ENCODE measurements around the gene SRSF8.

DNA sequence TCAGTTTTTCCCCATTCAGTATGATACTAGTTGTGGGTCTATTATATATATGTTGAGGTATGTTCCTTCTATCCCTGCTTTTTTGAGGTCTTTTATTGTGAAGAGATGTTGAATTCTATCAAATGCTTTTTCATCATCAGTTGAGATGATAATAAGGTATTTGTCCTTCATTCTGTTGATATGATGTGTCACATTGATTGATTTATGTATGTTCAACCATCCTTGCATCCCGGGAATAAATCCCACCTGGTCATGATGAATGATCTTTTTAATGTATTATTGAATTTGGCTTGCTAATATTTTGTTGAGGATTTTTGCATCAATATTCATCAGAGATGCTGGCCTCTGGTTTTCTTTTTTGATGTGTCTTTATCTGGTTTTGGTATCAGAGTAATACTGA, 48.9 kb downstream of the SRSF8 start:
- TF ChIP-seq ZNF274 (IDR thresholded peaks at IDR 0.05; ENCODE audit: low read depth, low read length) (no peak), POLR2A (IDR thresholded peaks at IDR 0.05; ENCODE audit: borderline replicate concordance, extremely low read depth, insufficient read depth, insufficient read length) (no peak), EZH2phosphoT487 (IDR thresholded peaks at IDR 0.05; ENCODE audit: borderline replicate concordance) (no peak), RAD21 (IDR thresholded peaks at IDR 0.05; ENCODE audit: low read depth) (no peak), POLR2AphosphoS5 (IDR thresholded peaks at IDR 0.05; ENCODE audit: low read depth, low read length) (no peak), SIN3A (IDR thresholded peaks at IDR 0.05; ENCODE audit: low read depth) (no peak), EZH2 (IDR thresholded peaks at IDR 0.05) (no peak), SRF (IDR thresholded peaks at IDR 0.05; ENCODE audit: low read depth) (no peak), ELF1 (IDR thresholded peaks at IDR 0.05; ENCODE audit: borderline replicate concordance, low read depth) (no peak), TCF7L2 (IDR thresholded peaks at IDR 0.05; ENCODE audit: borderline replicate concordance, extremely low read depth, insufficient read depth, insufficient read length) (no peak), SP1 (IDR thresholded peaks at IDR 0.05; ENCODE audit: low read depth) (no peak), CEBPB (IDR thresholded peaks at IDR 0.05; ENCODE audit: low read depth) (no peak)
- TF ChIP-seq, protein P1, sequence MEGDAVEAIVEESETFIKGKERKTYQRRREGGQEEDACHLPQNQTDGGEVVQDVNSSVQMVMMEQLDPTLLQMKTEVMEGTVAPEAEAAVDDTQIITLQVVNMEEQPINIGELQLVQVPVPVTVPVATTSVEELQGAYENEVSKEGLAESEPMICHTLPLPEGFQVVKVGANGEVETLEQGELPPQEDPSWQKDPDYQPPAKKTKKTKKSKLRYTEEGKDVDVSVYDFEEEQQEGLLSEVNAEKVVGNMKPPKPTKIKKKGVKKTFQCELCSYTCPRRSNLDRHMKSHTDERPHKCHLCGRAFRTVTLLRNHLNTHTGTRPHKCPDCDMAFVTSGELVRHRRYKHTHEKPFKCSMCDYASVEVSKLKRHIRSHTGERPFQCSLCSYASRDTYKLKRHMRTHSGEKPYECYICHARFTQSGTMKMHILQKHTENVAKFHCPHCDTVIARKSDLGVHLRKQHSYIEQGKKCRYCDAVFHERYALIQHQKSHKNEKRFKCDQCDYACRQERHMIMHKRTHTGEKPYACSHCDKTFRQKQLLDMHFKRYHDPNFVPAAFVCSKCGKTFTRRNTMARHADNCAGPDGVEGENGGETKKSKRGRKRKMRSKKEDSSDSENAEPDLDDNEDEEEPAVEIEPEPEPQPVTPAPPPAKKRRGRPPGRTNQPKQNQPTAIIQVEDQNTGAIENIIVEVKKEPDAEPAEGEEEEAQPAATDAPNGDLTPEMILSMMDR (IDR thresholded peaks at IDR 0.05 in 2 of 3, conservative IDR thresholded peaks at IDR 0.05 in 1 of 3; ENCODE audit: borderline replicate concordance in 1 of 3, insufficient read depth in 1 of 3, low read depth in 2 of 3, low read length in 2 of 3), result no peak
- TF ChIP-seq, protein P2, sequence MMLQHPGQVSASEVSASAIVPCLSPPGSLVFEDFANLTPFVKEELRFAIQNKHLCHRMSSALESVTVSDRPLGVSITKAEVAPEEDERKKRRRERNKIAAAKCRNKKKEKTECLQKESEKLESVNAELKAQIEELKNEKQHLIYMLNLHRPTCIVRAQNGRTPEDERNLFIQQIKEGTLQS (IDR thresholded peaks at IDR 0.05), result no peak
